Measurements from ENCODE around the gene SLC7A4. TPM values are rescaled to one million over a fixed set of nuclear protein-coding genes. Genes with fewer than 3 reads are reported as not detected.
"Not testable (repeated sequence)": the region's sequence is repeated elsewhere in the genome, so short reads cannot be mapped to it uniquely, and the experiment has no call there.

Gene SLC7A4
- polyA plus RNA-seq, 10 donors: 0.50 to 2.1 (median 1.00) TPM

DNA sequence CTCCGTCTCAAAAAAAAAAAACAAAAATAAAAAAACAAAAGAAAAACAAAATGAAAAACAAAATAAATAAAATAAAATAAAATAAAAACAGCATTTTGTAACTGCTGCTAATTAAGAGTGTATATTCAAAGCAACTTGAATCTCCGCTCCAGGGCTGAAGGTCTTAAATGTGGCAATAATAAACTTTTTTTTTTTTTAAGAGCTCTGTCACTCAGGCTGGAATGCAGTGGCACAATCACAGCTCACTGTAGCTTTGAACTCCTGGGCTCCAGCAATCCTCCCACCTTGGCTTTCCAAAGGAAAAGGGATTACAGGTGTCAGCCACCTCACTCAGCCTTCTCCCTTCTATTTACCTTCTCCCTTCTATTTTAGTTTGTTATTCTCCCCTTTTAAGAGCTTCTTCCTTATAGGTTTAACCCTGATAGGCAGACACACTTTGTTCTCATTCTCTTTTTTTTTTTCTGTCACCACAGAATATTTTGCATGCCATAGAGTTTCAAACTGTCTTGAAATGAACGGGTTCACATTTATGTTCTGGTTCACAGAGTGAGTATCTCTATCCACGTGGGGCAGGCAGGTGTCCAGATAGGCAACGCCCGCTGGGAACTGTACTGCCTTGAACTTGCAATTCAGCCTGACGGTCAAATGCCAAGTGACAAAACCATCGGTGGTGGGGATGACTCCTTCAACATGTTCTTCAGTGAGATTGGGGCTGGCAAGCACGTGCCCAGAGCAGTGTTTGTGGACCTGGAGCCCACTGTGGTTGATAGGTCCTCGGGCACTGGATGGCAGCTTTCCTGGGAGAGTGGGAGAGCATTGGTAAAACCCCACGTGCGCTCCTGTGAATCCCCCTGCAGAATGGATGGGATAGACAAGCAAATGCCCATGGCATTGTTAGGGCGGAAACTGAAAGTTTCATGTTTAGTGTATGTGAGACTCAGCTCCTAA lies 32.8 kb upstream of the SLC7A4 start:
- no peak for DNase-seq

DNA sequence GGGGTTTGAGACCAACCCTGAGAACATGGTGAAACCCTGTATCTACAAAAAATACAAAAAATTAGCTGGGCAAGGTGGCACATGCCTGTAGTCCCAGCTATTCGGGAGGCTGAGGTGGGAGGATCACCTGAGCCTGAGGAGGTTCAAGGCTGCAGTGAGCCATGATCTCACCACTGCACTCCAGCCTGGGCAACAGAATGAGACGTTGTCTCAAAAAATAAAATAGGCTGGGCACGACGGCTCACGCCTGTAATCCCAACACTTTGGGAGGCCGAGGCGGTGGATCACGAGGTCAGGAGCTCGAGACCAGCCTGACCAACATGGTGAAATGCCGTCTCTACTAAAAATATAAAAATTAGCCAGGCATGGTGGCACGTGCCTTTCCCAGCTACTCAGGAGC lies 32.1 kb upstream of the SLC7A4 start:
- not testable (repeated sequence) for DNase-seq

- not testable (repeated sequence) for DNase-seq
Observed at GRCh38 chr22:21061660-21062321, 29.4 kb upstream of the SLC7A4 start.

DNA sequence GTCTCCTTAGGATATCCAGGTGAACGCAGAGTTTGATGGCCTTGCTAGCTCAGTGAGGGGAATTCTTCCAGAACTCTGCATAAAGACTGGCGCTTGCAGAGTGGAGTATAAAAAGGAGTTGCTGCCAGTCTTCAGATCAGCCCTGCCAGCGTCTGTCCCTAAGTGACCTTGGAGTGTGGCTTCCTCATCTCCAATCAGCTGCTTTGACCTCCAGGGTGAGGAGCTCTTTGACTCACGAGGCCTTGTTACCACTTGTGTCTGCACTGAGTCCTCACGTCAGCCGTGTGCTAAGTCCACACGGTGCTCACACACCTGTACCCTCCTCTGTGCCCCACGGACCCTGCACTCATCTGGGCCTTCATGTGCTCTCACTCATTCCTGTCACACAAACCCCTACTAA lies 28.0 kb upstream of the SLC7A4 start:
- not testable (repeated sequence) for DNase-seq

DNA sequence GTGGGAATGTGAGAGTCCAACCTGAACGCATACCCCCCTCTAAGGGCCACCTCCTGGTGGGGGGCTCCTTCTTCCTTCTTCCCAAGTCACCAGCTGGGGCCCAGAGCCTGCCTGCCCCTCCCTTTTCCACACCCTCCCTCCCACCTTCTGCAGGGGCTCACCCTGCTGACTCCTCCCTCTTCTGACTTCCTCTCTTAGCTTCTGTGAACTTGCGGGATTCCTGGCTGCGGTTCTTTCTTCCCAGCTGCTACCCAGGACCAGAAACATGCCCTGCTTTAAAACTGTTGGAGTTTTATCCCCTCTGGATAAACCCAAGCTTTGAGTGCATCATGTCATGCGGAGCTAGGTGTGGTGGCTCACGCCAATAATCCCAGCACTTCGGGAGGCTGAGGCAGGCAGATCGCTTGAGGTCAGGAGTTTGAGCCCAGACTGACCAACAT lies 23.5 kb upstream of the SLC7A4 start:
- DNase-seq: no peak

- DNase-seq: no peak
Observed at GRCh38 chr22:21055564-21055834, 23.1 kb upstream of the SLC7A4 start.

- DNase-seq: no peak
Observed at GRCh38 chr22:21054714-21055563, 22.6 kb upstream of the SLC7A4 start.

DNA sequence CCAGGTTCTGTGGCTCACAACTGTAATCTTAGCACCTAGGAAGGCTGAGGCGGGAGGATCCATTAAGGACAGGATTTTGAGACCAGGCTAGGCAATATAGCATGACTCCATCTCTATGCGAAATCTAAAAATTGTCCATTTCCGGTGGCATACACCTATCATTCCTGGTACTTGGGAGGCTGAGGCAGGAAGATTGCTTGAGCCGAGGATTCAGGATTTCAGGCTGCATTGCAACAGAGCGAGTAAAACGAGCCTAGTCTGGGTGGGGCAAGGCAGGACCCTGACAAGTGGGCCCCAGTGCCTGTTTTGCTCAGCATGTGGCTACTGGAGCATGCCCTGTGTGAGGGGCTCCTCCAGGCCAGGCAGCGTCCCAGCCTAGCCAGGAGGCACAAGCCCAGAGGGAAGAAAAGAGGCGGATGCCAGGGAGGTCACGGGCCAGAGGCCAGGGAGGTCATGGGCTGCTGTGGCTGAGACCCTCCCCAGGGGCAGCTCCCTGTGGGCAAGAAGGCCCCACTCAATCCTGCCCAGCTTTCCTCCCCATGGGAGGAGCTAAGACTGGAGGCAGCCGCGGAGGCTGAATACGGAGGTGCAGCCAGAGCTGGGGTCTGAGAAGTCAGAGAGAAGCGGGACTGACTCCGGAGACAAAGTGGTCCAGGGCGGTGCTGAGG lies 21.8 kb upstream of the SLC7A4 start:
- no peak for DNase-seq

GRCh38 chr22:21052715-21053459 lies 20.5 kb upstream of the SLC7A4 start:
- DNase-seq: no peak

GRCh38 chr22:21051831-21052400 lies 19.6 kb upstream of the SLC7A4 start:
- no peak for DNase-seq

DNA sequence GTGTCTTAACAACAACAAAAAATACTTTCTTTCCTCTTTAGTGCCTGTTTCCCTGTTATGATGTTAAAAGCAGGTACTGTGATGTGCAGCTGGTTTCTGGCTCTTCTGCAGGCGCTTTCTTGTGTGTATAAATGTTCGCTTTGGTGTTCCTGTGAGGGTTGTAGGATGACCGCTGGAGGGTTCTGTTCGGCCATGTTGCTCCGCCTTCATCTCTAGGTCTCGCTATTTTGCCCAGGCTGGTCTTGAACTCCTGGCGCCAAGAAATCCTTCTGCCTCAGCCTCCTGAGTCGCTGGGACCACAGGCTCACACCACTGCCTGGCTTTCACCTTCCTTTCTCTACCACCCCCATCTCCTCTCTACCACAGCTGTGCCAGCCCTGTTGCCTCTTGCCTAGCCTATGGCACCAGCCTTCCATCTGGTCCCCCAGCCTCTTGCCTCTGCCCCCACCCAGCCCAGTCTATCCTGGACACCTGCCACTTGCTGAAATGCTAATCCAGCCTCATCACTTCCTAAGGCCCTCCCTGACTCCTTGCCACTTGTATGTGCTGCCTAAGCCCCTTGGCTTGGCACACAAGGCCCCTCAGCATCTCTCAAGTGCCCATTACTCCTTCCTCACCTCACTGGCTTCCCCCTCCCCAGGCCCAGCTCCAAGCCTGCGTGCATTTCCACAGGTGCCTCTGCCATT lies 18.9 kb upstream of the SLC7A4 start:
- DNase-seq: no peak

GRCh38 chr22:21048965-21049364 lies 16.6 kb upstream of the SLC7A4 start:
- DNase-seq: not testable (repeated sequence)

DNA sequence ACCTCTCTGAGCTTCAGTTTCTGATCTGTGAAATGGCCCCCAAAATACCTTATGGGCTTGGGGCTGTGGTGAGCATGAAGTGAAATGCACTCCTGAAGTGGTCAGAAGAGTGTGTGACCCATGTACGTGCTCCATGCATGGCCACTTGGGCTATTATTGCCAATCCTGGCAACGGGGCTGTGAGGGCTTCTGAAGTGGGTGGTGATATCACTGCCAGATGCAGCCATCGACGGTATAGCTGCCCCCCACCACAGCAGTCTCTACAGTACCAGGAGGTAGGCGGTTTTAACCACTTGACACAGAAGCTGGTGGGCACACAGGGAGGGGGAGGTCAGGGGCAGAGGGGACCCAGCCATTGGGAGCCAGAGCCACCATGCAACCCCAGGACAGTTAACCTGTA lies 16.1 kb upstream of the SLC7A4 start:
- DNase-seq: not testable (repeated sequence)

- no peak for DNase-seq
Observed at GRCh38 chr22:21047730-21048129, 15.4 kb upstream of the SLC7A4 start.

DNA sequence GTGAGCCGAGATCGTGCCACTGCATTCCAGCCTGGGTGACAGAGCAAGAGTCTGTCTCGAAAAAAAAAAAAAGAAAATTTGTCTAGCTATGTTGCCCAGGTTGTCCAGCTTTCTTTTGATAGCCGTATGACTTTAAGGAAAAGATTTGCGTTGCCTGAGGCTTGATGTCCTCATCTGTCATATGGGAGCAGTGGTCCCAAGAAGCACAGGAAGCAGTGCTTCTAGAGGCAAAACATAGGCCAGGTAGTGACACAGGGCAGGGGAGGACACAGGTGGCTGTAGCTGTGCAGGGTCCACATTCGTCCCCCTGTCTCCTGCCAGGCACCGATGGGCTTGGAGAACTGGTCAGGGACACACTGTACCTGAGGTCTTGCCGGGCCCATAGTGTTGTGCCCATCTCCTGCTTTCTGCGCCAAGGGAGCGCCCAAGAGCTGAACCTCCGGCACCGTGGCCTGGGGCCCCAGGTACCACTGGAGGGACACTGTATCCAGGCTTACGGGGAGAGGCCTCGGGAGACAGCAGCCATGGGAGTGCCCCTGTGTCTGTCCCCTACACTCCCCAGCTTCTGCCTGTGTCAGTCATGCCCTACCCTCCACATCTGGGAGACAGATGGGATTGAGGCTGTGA lies 14.8 kb upstream of the SLC7A4 start:
- no peak for DNase-seq

DNA sequence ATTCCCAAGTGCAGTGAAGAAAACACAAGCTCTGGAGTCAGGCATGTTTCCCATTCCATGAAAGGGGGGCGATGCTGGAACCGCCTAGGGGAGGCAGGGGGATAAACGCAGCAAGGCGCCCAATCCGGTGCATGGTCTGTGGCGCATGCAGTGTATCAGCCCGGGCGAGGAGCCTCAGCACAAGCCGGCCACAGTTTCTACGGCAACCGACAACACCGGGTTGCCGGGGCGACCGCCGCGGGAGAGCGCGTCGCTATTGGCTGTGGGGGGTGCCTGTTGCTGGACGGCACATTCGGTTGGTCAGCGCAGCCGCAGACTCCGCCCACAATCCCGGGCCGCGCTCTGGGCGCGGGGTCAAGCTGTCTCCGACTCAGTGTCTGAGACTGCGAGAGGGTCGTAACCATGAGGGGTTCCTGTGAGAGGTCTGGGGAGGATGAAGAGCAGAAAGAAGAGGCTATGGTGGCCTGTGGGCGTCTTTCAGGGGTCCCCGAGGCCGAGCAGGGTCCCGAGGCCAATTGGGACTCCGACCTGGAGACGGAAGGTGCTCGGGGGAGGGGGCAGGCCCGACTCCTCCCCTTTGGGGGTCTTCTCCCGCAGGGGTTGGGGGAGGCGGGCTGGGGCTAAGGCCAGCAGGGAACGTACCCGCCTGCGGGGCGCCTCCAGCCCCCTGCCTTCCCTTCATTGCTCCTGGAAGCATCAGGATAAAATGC lies 13.4 kb upstream of the SLC7A4 start, which contains the start of gene LRRC74B:
LRRC74B (plus strand) TSS at position 362 of the 710 bp plus-strand sequence; CDS start at position 403, 41 bp downstream.
- peak; percentile 86 to 96 (median 91) for DNase-seq

DNA sequence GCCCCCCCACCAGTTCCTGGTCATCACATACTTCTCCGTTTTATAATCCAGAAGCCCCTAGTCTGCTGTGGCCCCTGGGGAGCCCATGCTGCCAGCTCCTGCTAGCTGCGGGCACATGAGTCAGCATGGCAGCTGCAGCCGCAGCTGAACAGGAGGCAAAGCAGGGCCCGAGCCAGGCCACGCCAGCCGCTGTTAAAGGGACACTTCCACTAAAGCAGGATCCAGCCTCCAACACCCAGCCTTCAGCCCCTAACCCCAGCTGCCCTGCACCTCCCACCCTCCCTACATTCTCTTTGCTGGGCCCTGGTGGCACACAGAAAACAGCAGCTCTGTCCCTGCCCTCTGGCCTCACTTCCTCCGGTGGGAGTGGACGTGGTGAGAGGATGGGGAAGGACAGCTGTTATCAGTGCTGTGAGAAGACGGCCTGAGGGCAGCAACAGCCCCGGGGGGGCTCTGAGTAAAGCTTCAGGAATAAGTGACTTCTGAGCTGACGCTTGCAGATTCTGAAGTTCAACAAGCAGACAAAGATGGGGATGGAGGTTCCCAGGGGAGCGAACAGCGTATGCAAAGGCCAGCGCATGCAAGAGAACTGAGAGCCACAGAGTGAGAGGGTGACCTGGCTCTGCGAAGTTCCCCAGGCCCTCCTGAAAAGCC lies 12.7 kb upstream of the SLC7A4 start:
- DNase-seq: peak in 2 of 3 donors; percentile 41 to 44
